ENCODE data around the gene WDR33.

The WDR33 gene

DNA sequence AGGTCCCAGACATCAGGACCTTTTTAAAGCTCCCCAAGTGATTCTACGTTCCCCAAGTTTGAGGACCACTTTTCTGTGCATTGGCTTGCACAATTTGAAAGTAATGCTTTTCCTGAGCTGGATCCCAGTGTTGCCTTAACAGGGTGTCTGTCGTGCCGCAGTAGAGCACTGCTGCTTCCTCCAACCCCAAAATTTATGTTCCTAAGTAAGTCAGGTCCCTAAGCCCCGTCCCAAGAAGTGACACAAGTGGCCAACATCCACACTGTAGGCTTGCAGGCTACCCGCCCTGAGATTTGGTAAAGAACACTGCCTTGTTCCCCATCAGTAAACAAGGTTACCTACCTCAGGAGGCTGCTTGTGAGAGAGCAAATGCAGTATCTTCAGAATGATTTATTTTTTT is 107.7 kb downstream of the WDR33 start:
- no peak for TF ChIP-seq CTCF (conservative IDR thresholded peaks at IDR 0.05; ENCODE audit: low read depth)
- DNase-seq (ENCODE audit: low spot score): no peak
- ChIA-PET CTCF (interaction anchor here (0.5 kb wide), 1 partner anchor 422 kb away, joined by 4 read pairs; no protein-coding TSS in a partner anchor), POLR2A (ENCODE audit: low non-redundant PET) (no interaction called here)
- H3K27ac ChIP-seq: no peak overlapping the region

GRCh38 chr2:127702395-127703009 is 108.5 kb downstream of the WDR33 start:
- peak overlapping the region; percentile 94 for H3K27ac ChIP-seq
- CTCF ChIA-PET: interaction anchor here (0.6 to 0.7 kb wide), 2 partner anchors 48 to 84 kb away, joined by 3 to 4 read pairs; no protein-coding TSS in a partner anchor
- TF ChIP-seq CTCF (conservative IDR thresholded peaks at IDR 0.05; ENCODE audit: low read depth): no peak
- DNase-seq (ENCODE audit: low spot score): no peak
- POLR2A ChIA-PET (ENCODE audit: low non-redundant PET): no interaction called here

- no peak; the same call in 1 of the 2 replicates for TF ChIP-seq CTCF (conservative IDR thresholded peaks at IDR 0.05; ENCODE audit: low read depth)
- H3K27ac ChIP-seq: peak overlapping the region; percentile 94
- DNase-seq (ENCODE audit: low spot score): peak; percentile 71
- POLR2A ChIA-PET (ENCODE audit: low non-redundant PET): no interaction called here
- CTCF ChIA-PET: interaction anchor here (0.6 to 0.9 kb wide), 3 partner anchors 11 to 83 kb away, joined by 3 to 4 read pairs (median 4); no protein-coding TSS in a partner anchor
These were observed 109.1 kb downstream of the WDR33 start for GRCh38 chr2:127701651-127702394.

- DNase-seq (ENCODE audit: low spot score): peak; percentile 89
- ChIA-PET CTCF (interaction anchor here (0.9 kb wide), 1 partner anchor 11 kb away, joined by 4 read pairs; no protein-coding TSS in a partner anchor), POLR2A (ENCODE audit: low non-redundant PET) (no interaction called here)
- peak within 1 kb of the TSS; percentile 94 for H3K27ac ChIP-seq
- TF ChIP-seq CTCF (conservative IDR thresholded peaks at IDR 0.05; ENCODE audit: low read depth): no peak
These were observed 109.7 kb downstream of the WDR33 start, which contains the start of gene SFT2D3 for GRCh38 chr2:127701193-127701650. TSS of gene SFT2D3 (plus strand) at chr2:127701497. CDS start at chr2:127701529, 32 bp downstream.

GRCh38 chr2:127700527-127701192 is 110.3 kb downstream of the WDR33 start:
- ChIA-PET CTCF (interaction anchor here (0.9 kb wide), 1 partner anchor 12 kb away, joined by 4 read pairs; no protein-coding TSS in a partner anchor), POLR2A (ENCODE audit: low non-redundant PET) (no interaction called here)
- peak; percentile 28 for DNase-seq (ENCODE audit: low spot score)
- peak overlapping the region; percentile 94 for H3K27ac ChIP-seq
- no peak for TF ChIP-seq CTCF (conservative IDR thresholded peaks at IDR 0.05; ENCODE audit: low read depth)

All from RWPE1 (cell line).